HG02759 (cell line): ENCODE results near the gene CIAO1.
"Not testable (repeated sequence)": the region's sequence is repeated elsewhere in the genome, so short reads cannot be mapped to it uniquely, and the experiment has no call there.

ENCODE experiments used
- ATAC-seq: cut with Tn5 transposase; IDR thresholded peaks from one replicate; pipeline ENCODE4 v1.9.1; 2021; ENCODE audit warnings: mild to moderate bottlenecking, moderate library complexity; ENCODE audit not compliant: unreplicated experiment

Gene CIAO1

DNA sequence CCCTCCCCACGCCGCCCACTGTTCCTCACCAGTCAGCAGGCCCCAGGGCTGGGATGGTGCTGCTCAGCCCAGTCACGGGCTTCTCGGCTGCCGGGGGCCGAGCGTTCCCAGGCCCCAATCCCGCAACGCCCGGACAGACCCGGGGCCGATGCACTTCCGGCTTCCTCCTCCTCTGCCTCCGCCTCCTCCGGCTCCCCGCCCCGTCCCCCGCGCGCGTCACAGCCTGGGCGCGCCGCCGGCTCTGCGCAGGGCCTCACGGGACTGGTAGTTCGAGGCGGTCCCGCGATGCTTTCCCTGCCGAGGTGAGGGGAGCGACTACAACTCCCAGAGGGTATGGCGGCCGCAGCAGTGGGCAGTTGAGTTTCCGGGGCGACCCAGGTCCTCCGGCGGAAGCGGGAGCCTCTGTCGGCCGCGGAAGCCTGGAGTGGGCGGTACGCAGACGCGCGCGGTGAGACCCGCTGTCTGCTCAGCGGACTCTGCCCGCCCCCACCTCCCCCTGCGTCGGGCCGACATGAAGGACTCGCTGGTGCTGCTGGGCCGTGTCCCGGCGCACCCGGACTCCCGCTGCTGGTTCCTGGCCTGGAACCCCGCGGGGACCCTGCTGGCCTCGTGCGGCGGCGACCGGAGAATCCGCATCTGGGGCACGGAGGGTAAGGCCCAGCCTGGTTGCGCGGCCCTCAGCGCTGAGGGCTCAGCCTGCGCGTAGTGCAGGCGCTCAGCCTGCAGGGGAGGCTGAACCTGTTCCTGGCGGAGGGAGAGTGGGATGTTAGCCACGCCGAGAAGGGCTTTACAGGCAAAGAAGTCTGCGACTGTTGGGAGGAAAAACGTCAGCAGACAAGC is at the start of gene CIAO1, which contains the start of gene TMEM127:
Gene CIAO1, plus strand, starts transcription at position 386 of the 840 bp plus-strand sequence. Its CDS starts 126 bp downstream, at position 512.
Gene TMEM127, minus strand, starts transcription at position 158 of the 840 bp plus-strand sequence. CDS start 616 bp downstream, outside the sequence.
- ATAC-seq = peak; percentile 94

GRCh38 chr2:96218508-96219131 is 47.4 kb upstream of the CIAO1 start:
- ATAC-seq = no peak

DNA sequence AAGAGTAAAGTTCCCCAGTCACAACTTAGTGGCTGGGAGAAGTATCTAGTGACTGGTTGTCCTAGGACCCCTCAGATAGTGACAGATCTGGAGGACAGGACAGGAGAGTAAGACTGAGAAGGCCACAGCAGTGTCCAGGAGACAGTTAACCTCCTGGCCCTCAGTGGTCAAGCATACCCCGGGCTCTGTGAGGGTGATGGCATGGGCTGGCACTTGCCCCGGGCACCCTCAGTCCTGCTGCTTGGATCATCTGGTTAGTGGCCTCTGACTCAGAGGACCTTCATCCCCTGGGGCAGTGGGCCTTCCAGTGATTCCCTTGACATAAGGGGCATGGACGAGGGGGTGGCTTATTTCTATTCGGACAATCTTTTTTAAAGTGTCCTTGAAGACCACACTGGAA is 46.1 kb upstream of the CIAO1 start:
- ATAC-seq = not testable (repeated sequence)

DNA sequence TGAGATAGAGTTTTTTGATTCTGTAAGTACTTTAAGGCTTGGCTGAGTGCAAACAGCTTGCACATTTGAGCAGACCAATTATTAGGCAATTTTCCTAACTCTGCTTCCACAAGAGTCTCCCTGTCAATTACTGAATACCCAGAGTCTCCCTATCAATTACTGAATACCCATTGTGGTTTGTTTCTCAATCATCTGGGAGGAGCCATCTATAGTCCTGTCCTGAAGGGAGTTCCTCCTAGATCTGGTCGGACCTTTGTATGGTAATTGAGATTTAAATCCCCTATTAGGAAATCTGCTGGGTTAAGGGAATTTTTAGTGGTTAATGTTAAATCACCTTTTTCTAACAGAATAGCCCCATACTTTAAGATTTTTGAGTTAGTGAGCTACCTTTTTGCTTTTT is 44.9 kb upstream of the CIAO1 start:
- ATAC-seq = not testable (repeated sequence)

DNA sequence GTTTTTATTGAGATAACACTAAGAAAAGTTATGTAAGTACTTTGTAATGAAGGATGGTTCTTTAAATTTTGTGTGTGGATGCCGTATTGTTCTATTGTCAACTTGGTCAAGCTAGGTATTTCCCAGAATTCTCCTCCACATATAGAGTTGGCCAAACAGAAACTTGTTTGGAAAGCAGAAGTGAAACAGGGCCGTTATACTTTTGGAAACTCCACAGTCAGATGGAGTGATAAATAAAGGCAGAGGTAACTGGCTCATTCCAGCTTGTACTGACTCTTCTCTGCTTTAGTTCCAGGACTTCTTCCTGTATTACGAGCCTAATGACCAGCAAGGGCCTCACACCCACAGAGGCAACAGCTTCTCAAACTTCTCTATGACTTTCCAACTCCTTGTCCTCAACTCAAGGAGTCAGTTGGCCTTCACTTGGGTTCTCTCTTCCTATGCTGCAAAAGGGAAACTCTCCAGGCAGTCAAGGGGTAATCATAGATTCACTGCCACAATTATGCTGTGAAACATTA is 41.0 kb upstream of the CIAO1 start:
- ATAC-seq = peak; percentile 88

GRCh38 chr2:96231316-96231715 is 34.7 kb upstream of the CIAO1 start:
- ATAC-seq = no peak

GRCh38 chr2:96233436-96233835 is 32.6 kb upstream of the CIAO1 start:
- ATAC-seq = no peak

DNA sequence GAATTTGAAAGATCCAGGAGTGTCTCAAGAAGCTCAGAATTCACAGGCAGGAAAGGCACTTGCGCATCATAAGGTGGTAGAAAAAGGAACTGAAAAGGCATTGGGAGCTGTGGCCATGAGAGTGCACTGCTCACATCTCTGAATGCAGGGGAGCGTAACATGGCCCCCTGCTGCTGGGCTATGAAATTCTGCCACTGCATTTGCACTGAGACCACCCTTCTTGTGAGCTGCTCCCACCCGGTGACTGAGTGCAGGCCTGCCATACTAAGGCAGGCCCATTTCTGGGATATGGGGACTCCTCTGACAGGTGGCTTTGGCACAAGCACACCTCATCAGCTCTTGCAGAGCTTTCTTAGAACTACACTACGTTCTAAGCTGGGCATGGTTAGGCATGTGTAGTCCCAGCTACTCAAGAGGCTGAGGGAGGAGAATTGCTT is 32.1 kb upstream of the CIAO1 start:
- peak; percentile 97 for ATAC-seq

- ATAC-seq = no peak
These were observed 29.1 kb upstream of the CIAO1 start for GRCh38 chr2:96236882-96237281.

- ATAC-seq = no peak
These were observed 27.8 kb upstream of the CIAO1 start for GRCh38 chr2:96238266-96238665.

DNA sequence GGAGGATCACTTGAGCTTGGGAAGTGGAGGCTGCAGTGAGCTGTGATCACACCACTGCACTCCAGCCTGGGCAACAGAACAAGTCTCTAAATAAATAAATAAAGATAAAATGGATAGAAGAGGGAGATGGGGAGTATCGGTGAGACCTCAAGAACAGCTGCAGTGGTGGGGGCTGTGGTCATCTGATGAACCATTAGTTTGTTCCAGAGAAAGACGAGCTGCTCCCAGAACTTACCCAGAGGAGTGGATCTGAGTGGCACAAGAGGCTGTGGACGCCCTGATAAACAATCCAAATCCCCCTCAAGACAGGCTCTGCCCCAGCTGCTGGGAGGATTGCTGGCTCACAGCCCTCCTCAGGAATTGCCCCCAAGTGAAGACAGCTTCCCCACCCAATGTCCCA is 26.9 kb upstream of the CIAO1 start:
- ATAC-seq = no peak

- no peak for ATAC-seq
These were observed 26.2 kb upstream of the CIAO1 start for GRCh38 chr2:96239745-96240264.

- no peak for ATAC-seq
These were observed 25.5 kb upstream of the CIAO1 start for GRCh38 chr2:96240341-96241038.

GRCh38 chr2:96241227-96241626 is 24.8 kb upstream of the CIAO1 start:
- ATAC-seq = no peak

DNA sequence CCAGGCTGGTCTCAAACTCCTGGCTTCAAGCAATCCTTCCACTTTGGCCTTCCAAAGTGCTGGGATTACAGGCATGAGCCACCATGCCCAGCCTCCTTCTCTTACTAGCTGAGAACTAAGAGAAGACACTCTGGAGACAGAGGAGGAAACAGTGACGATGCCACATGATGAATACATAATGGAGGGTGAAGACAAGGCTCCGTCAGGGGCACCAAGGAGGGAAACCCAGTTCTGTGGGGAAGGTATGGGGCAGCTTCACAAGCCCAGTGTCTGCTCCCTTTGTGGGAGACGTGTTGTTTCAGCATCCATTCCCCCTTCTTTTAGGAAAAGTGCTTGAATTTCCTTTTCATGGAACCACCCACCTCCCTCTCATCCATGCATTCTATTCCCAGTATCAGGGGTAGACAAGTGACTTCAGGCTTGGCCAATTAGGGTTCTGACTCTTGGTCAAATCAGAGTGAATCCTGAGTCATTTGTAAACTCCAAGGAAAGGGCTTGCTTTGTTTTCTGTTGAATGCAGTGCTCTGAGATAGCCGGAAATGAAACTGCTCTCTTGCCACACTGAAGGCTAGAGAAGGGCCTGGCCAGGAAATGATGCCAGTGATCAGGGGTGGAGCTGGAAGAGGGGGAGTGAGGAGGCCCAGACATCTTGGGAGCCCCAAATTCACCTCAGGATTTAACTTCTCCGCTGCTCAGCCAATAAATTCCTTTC is 24.0 kb upstream of the CIAO1 start:
- peak; percentile 90 for ATAC-seq

DNA sequence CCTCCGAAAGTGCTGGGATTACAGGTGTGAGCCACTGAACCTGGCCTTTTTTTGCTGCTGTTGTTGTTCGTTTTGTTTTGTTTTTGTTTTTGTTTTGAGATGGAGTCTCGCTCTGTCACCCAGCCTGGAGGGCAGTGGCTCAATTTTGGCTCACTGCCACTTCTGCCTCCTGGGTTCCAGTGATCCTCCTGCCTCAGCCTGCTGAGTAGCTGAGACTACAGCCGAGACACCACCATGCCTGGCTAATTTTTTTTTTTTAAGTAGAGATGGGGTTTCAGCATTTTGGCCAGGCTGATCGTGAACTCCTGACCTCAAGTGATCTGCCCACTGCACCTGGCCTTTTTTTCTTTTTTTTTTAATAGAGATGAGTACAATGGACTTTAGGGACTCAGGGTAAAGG is 22.2 kb upstream of the CIAO1 start:
- no peak for ATAC-seq

GRCh38 chr2:96245609-96246390 is 20.2 kb upstream of the CIAO1 start:
- no peak for ATAC-seq

GRCh38 chr2:96247009-96247408 is 19.0 kb upstream of the CIAO1 start:
- ATAC-seq = no peak

- no peak for ATAC-seq
These were observed 18.1 kb upstream of the CIAO1 start for GRCh38 chr2:96247896-96248295.

- ATAC-seq = no peak
These were observed 17.4 kb upstream of the CIAO1 start for GRCh38 chr2:96248624-96249023.
